GM15510 (cell line): ENCODE measurements around the gene CDC42EP3.
A peak's percentile ranks its signal among the peaks of the same experiment; 100 is the strongest.

Source experiments
- POLR2A ChIP-seq: IDR thresholded peaks from 3 replicates; pipeline ENCODE4 v1.6.1; 2011; ENCODE audit warnings: borderline replicate concordance; ENCODE audit not compliant: insufficient read length; ENCODE audit errors: extremely low read depth

The CDC42EP3 gene

GRCh38 chr2:37653805-37654378 lies 17.6 kb downstream of the CDC42EP3 start:
- peak; percentile 64 for TF ChIP-seq POLR2A

- TF ChIP-seq POLR2A: no peak
Observed at GRCh38 chr2:37653093-37653492, 18.3 kb downstream of the CDC42EP3 start.

- no peak for TF ChIP-seq POLR2A
Observed at GRCh38 chr2:37652199-37652640, 19.2 kb downstream of the CDC42EP3 start.

DNA sequence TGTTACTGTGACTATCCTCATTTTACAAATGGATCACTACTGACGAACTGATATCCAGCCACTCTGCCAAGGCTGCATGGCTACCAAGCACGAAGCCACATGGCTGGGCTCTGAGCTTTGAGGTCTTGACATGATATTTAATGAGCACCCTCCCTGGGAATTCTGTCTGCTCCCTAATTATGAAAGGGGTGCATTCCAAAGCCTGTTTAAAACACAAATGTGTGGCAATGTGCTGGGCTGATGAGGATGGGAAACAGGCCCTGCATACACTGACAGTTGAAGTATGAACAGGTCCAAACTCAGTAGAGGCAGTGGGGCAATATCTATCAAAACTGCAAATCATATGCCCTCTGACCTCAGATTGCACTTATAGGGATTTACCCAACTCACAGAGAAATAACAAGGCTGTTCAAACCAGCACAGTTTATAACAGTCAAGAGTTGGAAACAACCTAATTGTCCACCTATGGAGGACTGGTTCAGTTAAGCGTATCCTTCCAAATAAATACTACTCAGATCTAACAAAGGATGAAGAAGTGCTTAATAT lies 20.8 kb downstream of the CDC42EP3 start:
- no peak for TF ChIP-seq POLR2A

DNA sequence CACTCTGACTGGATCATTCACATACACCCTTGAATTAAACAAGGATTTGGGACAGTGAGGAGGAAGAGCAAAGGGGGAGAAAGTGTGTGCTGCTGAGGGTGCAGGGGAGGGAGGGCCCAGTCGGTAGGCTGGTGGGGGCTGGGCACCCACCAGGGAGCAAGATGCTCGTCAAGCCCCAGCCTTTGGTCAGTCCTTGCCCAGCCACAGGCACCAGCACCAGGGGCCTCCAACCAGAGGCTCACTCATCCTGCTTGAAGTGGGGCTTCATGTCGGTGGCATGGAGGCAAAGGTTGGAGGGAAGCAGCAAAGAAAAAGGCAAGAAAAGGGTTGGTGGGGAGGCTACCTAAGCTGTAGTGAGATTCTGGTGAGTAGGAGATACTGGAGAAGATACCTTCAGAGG lies 21.9 kb downstream of the CDC42EP3 start:
- no peak for TF ChIP-seq POLR2A

- no peak for TF ChIP-seq POLR2A
Observed at GRCh38 chr2:37648331-37649011, 23.0 kb downstream of the CDC42EP3 start.

- TF ChIP-seq POLR2A: no peak
Observed at GRCh38 chr2:37647971-37648330, 23.5 kb downstream of the CDC42EP3 start.

GRCh38 chr2:37645836-37646235 lies 25.6 kb downstream of the CDC42EP3 start:
- TF ChIP-seq POLR2A: no peak

DNA sequence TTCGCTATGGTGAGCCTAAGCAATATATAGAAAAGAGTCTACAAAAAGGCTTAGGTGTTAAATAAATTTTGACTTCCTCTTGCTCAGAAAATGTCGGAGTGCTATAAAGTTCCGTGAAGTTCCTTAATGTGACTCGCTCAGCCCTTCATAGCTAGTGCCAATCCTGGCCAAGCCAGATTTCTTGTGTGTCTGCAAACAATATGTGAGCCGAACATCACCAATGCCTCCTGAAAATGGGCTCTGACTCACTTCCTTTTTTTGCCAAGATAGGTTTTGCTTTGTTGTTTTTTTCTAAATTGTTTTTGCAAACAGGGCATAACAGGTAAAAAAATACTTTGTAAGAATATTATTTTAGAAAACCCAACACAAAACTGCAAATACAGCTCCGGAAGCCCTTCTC lies 26.1 kb downstream of the CDC42EP3 start:
- no peak for TF ChIP-seq POLR2A

DNA sequence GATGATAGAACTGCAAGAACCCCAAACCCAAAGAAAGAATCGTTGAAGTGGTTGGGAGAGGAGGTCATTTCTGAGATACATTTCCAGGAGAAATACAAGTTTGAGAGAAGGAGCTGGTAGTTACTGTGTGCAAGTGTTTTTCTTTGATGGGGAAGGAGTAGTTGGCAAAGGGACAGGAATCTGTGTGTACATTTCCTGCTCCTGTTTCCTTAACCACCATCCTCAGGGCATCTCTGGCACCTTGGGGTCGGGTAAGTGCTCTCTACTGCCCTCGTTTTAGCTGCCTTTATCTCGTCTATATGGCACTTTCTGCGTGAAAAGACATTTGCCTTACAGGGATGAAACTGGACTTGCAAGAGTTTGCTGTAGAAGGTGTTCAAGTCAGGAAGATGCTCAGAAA lies 27.3 kb downstream of the CDC42EP3 start:
- no peak for TF ChIP-seq POLR2A

DNA sequence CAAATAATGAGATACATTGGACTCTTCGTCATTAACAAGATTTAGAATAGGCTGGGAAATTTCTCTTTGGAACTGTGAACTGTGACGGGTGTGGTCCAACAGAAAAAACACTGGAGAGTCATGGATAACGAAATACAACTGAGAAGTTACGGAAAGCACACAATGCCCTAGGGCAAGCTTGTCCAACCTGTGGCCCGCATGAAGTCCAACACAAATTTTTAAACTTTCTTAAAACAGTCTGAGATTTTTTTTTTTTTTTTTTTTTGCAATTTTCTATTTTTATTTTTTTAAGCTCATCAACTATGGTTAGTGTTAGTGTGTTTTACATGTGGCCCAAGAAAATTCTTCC lies 27.7 kb downstream of the CDC42EP3 start:
- TF ChIP-seq POLR2A: no peak

- no peak for TF ChIP-seq POLR2A
Observed at GRCh38 chr2:37642907-37643729, 28.3 kb downstream of the CDC42EP3 start.

DNA sequence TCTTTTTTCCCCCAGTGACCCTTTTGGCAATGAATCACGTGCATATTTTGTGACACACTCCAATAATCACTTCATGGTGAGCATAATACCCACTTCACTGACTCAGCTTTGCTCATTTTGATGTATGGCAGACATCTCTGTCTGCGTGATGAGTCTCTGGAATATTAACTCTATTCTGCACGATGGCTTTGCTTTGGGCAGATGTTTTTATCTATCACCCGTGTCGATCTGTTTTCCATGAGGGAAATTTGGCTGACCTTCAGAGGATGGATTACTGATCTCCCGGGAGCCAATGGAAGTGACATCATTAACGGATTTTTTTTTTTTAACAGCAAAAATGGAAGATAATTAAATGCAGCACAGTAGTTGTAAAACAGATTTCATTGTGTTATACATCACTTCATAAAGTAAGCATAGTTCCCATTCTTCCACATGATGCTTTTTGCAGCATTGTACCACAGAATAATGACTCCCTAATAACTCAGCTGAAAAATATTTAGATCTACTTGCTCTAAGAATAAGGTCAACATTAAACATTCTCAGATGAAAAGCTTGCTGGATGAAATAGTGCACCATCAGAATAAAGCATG lies 29.8 kb downstream of the CDC42EP3 start:
- TF ChIP-seq POLR2A: no peak

GRCh38 chr2:37639631-37640030 lies 31.8 kb downstream of the CDC42EP3 start:
- TF ChIP-seq POLR2A: no peak

DNA sequence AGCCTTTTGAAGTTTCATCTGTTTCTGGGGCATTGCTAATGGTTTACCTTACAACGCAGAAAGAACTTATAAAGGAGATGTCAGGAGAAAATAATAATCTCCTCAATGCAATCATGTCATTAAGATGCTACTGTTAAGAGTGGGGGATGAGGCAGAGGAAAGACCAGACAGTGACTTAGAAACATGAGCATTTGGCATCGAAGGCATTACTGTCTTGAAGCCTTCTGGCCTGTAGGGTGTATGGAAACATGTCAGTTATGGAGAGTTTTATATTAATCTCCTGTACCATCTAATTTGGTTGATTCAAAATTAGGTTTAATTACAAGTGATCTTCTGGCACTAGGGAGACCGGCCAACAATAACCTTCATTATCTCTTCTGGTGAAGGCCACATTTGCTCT lies 32.5 kb downstream of the CDC42EP3 start:
- no peak for TF ChIP-seq POLR2A
